IPS-15b (cell line): ENCODE results near the gene LGALSL.

Experiments
- H3K27me3 ChIP-seq: one replicate; pipeline ENCODE4 v1.6.1; 2013; ENCODE audit warnings: low read length; ENCODE audit not compliant: control insufficient read depth, insufficient read depth
- H3K36me3 ChIP-seq: one replicate; pipeline ENCODE4 v1.6.1; 2013; ENCODE audit warnings: low read length; ENCODE audit not compliant: control insufficient read depth, insufficient read depth
- H3K4me1 ChIP-seq: one replicate; pipeline ENCODE4 v1.6.1; 2013; ENCODE audit warnings: mild to moderate bottlenecking, low read length; ENCODE audit not compliant: control insufficient read depth, insufficient read depth
- H3K4me3 ChIP-seq: one replicate; pipeline ENCODE4 v1.5.1; 2013; ENCODE audit warnings: low read depth, low read length
- H3K9ac ChIP-seq: one replicate; pipeline ENCODE4 v1.6.1; 2013; ENCODE audit warnings: low read depth, mild to moderate bottlenecking, low read length
- H3K9me3 ChIP-seq: one replicate; pipeline ENCODE4 v1.6.1; 2013; ENCODE audit warnings: mild to moderate bottlenecking, low read length; ENCODE audit not compliant: control insufficient read depth, insufficient read depth

Gene LGALSL

DNA sequence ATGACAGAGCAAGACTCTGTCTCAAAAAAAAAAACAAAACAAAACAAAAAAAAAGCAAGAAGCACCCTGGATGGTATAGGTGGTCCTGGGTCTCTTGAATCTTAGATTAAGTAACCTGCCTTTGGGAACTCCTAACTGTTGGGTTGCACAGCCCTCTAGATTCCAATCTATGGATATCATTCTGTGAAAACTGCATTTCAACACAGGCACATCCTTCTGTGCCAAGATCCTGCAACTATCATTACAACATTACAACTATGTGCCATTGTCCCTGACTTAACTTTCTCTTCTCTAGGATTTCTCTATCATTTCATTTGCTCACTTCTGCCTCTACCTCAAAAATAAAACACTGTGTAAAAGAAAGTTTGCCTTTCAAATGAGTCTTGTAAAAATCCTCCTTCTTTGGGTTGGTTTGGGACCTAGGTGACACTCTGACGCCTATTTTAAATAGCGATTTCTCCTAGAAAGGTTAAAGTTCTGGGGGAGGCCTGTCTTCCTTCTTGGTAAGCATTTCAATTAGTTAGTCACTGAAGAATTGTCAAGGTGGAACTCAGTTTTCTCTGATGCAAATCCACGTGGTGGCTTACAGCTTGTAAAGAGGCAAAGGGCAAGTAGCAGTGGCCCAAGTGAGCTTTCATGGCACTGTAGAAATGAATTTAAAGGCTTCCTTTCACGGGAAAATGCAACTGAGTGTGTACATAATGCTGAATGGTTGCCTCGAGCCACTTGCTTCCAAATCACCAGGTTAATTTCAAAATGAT is 9.2 kb downstream of the LGALSL start:
- Histone ChIP-seq H3K36me3 (peaks cover 2% of the 10 kb centered on the region), H3K9me3 (no peaks in the 10 kb centered on the region), H3K27me3 (no peaks in the 10 kb centered on the region), H3K4me1 (no peaks in the 10 kb centered on the region), H3K4me3 (no peak overlapping the region), H3K9ac (no peak overlapping the region)

DNA sequence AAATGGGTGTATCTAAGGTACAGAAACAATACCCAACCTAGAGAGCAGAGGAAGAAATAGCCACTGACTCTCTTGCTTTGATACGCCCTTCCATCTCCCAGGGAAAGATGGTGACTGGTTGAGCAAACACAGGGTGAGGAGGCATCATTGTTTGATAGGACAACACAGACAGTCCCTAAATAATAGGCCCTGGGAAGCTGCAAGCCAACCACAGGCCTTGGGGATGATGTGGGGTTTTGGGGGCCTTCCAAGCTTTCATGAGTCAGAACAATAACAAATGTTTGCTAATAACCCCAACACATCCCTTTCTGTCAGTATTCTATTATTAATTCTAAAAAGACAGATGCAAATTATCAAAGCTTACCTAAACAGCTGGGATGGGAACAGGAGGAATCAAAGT is 9.8 kb downstream of the LGALSL start:
- Histone ChIP-seq H3K4me3 (no peak overlapping the region), H3K9ac (no peak overlapping the region), H3K4me1 (no peaks in the 10 kb centered on the region), H3K27me3 (no peaks in the 10 kb centered on the region), H3K9me3 (no peaks in the 10 kb centered on the region), H3K36me3 (no peaks in the 10 kb centered on the region)

DNA sequence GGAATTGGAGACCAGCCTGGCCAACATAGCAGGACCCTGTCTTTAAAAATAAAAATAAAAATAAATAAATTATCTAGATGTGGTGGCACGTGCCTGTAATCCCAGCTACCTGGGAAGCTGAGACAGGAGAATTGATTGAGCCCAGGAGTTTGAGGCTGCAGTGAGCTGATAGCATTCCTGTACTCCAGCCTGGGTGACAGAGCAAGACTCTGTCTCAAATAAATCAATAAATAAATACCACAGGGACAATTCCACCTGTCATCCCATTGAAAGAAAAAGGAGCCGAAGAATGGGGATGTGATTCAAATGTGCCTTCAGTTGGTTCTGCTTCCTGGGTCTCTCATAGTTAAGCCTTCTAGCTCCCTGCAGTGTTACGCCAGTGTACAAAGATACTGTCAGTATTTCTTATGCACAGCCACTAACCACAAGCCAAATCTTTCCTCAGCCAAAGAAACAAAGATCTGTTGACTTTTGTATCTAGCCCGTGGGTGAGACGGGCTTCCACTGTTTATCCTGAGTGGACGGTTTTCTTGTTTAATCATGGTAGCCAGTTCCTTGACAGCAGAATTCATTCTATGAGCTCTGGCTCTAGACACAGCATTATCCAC is 12.6 kb downstream of the LGALSL start:
- no peaks in the 10 kb centered on the region for H3K36me3 ChIP-seq
- H3K27me3 ChIP-seq, result no peaks in the 10 kb centered on the region
- no peaks in the 10 kb centered on the region for H3K9me3 ChIP-seq
- no peak overlapping the region for H3K9ac ChIP-seq
- H3K4me3 ChIP-seq, result no peak overlapping the region
- H3K4me1 ChIP-seq, result no peaks in the 10 kb centered on the region

DNA sequence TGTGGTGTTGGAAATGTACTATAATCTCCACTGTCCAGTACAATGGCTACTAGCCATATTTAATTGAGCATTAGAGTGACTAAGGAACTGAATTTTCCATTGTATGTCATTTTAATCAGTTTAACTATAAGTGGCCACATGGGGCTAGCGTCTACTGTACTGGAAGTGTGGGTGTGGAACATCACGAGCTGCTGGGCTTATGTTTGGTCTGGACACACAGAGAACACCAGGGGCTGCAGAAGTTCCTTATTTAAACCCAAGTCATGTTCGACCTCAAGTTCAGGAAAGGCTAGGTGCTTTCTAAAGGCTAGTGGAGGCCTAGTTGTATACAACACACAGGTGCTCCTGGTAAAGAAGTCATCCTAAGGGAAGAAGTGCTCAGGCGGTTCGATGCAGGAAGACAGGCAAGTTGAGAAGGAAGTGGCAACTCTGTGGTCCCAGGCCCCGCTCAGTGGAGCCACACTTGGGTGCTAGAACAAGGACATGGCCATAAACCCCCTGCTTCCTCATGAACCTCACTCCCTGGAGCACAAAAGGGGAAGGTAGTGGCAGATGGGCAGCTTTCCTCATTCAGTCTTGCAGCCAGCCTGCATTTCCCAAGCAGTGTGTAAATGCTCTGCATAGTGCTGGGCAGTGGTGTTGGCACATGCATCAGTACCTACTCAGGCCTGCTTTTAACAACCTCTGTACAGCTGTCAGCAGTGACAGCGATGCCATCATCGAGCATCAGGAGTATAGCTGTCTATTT is 13.3 kb downstream of the LGALSL start:
- Histone ChIP-seq H3K36me3 (no peaks in the 10 kb centered on the region), H3K9me3 (no peaks in the 10 kb centered on the region), H3K4me3 (no peak overlapping the region), H3K4me1 (no peaks in the 10 kb centered on the region), H3K9ac (no peak overlapping the region), H3K27me3 (no peaks in the 10 kb centered on the region)

DNA sequence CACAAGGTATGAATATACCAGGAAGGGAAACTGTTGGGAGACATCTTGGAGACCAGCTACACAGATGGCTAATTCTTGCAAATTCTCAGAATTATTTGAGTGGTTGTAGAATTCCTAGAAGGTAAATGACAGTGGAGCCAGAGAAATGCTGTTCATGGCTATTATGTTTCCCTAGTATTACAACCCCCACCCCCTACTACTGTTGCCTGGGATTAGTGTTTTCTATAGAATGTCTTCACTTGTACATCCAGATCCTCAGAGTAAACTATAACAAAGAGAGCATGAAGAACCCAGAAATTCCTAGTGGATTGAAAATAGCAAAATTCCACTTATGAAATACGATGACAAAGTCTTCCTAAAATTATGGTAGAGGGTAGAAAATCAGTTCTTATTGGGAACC is 15.3 kb downstream of the LGALSL start:
- Histone ChIP-seq H3K9ac (no peak overlapping the region), H3K9me3 (no peaks in the 10 kb centered on the region), H3K27me3 (no peaks in the 10 kb centered on the region), H3K4me3 (no peak overlapping the region), H3K36me3 (no peaks in the 10 kb centered on the region), H3K4me1 (peaks cover 3% of the 10 kb centered on the region)

DNA sequence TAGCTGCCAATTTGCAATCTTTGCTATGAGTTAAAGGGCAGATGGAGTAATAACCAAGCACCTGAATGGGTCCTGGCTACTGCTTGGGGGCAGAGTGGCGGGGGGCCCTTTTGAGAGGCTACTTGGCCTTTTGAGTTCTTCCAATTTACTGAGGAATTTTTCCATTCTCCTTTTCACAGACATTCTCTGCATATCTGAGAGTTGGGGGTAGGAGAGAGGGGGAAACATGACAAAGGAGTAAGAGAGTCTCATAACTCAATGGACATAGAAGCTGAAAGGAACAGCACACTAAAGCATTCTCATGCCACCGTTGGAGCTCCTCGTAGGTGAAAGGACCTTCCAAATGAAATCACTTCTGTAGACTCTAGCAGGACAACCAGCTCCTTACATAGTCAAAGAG is 16.1 kb downstream of the LGALSL start:
- H3K36me3 ChIP-seq, result no peaks in the 10 kb centered on the region
- H3K4me3 ChIP-seq, result no peak overlapping the region
- no peaks in the 10 kb centered on the region for H3K9me3 ChIP-seq
- peaks cover 8% of the 10 kb centered on the region for H3K4me1 ChIP-seq
- no peak overlapping the region for H3K9ac ChIP-seq
- H3K27me3 ChIP-seq, result no peaks in the 10 kb centered on the region

DNA sequence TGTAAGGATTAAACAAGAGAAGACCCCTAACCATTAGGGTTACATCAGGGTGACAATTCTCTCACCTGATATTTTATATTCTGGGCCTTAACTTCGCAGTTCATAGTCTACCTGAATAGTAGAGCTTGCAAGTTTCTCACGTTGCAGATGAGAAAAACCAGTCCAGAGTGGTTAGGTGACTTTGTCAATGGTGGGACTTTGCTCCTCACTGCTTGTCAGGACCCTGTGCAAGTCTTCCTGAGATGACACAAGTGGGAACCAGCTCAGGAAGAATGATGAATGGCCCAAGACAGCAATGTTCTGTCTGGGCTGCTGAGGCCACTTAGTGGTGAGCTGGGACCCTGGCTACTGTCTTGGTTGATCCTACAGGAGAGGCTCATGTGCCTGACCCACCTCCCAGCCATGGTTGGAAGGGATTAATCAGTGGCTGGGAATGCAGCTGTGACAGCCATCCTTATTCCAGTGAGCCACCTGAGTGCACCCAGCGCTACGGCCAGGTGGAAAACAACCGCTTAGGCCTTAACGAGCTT is 16.9 kb downstream of the LGALSL start:
- Histone ChIP-seq H3K4me1 (peaks cover 8% of the 10 kb centered on the region), H3K27me3 (no peaks in the 10 kb centered on the region), H3K9ac (no peak overlapping the region), H3K36me3 (no peaks in the 10 kb centered on the region), H3K9me3 (no peaks in the 10 kb centered on the region), H3K4me3 (no peak overlapping the region)

DNA sequence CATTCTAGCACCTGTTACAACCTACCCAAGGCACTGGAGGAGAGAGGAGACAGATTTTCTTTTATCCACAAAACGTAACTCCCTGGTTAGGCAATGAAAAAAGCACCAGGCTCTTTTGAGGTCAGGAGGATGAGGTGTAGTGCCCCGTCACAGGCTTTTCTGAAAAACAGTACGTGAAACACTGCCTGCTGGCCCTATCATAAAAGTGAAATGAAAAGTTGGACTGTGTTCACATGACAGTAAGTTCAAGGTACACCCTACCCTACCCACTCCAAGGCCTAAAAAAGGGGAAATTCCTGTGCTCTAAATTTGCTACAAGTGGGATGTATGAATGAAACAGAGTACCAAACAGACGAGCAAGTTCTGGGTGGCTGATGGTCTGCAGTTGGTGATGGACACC is 17.6 kb downstream of the LGALSL start:
- H3K4me1 ChIP-seq, result peaks cover 8% of the 10 kb centered on the region
- H3K27me3 ChIP-seq, result no peaks in the 10 kb centered on the region
- no peak overlapping the region for H3K4me3 ChIP-seq
- no peaks in the 10 kb centered on the region for H3K9me3 ChIP-seq
- no peaks in the 10 kb centered on the region for H3K36me3 ChIP-seq
- H3K9ac ChIP-seq, result no peak overlapping the region

DNA sequence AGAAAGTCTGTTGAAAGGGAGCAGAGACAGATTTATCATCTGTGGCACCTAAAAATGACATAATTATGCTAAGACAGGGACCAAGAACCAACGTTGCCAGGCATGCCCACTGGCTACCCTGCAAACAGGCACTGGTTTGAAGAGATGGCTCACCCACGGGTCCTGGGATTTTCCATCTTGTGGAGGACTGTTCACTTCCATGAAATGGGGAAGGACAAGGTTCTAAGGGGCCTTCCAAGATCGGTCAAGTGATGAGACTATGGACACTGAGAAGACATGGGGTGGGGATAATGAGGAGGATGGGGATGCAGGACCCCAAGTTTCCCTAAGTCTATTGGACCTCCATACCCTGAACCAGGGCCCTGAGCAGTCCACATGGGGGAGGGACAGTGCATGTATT is 18.9 kb downstream of the LGALSL start:
- no peaks in the 10 kb centered on the region for H3K27me3 ChIP-seq
- H3K9me3 ChIP-seq, result no peaks in the 10 kb centered on the region
- no peak overlapping the region for H3K9ac ChIP-seq
- H3K36me3 ChIP-seq, result no peaks in the 10 kb centered on the region
- no peak overlapping the region for H3K4me3 ChIP-seq
- H3K4me1 ChIP-seq, result peaks cover 8% of the 10 kb centered on the region

DNA sequence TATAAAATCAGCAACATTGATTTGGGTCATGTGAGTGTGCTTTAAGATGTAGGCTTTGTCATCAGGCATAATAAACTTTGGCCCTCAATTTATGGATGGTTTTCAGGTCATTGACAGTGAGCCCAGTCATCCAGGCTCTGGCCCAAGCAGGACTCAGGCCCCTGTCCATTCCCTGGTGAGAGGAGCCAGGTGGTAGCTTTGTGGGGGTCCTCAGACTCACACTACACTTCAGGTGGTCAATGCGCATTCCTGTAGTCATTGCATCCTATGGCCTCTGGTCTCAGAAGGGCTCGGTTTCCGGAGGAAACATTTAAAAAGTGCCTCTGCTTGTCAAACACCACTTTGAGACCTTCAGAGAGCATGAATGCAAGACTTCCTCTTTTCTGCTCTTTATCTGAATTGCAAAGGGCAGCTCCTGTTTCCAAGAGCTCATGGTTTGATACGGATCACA is 20.2 kb downstream of the LGALSL start:
- no peaks in the 10 kb centered on the region for H3K9me3 ChIP-seq
- no peaks in the 10 kb centered on the region for H3K36me3 ChIP-seq
- H3K9ac ChIP-seq, result no peak overlapping the region
- peaks cover 8% of the 10 kb centered on the region for H3K4me1 ChIP-seq
- no peaks in the 10 kb centered on the region for H3K27me3 ChIP-seq
- H3K4me3 ChIP-seq, result no peak overlapping the region

DNA sequence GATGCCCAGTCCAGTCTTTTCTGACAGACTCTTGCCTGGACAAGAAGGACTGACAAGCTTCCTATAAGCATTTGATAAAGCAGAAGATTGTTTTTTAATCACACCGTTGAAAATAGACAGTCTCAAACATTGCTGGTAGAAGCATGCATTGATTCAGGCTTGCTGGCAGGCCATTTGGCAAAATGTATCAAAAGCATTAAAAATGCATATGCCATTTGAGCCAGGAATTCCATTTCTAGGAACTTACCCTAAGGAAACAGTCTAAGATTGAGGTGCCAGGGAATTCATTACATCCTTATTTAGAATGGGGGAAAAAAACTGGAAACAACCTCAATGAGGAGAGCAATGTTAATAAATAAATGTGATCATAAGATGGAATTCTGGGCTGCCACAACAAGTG is 20.7 kb downstream of the LGALSL start:
- Histone ChIP-seq H3K4me3 (no peak overlapping the region), H3K9ac (no peak overlapping the region), H3K27me3 (no peaks in the 10 kb centered on the region), H3K4me1 (peaks cover 8% of the 10 kb centered on the region), H3K9me3 (no peaks in the 10 kb centered on the region), H3K36me3 (no peaks in the 10 kb centered on the region)
